Hindlimb muscle (tissue), 1 donor: ENCODE measurements around the gene SGSM1. TPM values are rescaled to one million over a fixed set of nuclear protein-coding genes. Genes with fewer than 3 reads are reported as not detected.

Source experiments
- polyA plus RNA-seq: library from polyadenylated mRNA; unstranded; fragments of 120-200 nt; gene quantifications from one replicate; pipeline ENCODE4 v1.2.1, GENCODE V29; 2013; ENCODE audit not compliant: insufficient read length

Gene SGSM1
- polyA plus RNA-seq, 1 donor = 0.19 TPM

Other genes starting within 250 kb of the SGSM1 start
- gene LRRC75B, start 213.1 kb upstream of the SGSM1 start, polyA plus RNA-seq = 9.2 TPM
- gene GGT1, start 203.0 kb upstream of the SGSM1 start, polyA plus RNA-seq = 3.9 TPM
- gene PIWIL3, start 31.5 kb upstream of the SGSM1 start, polyA plus RNA-seq = 0.06 TPM
- gene LHFPL7, start 140.5 kb downstream of the SGSM1 start, polyA plus RNA-seq = not detected
- gene KIAA1671, start 146.5 kb downstream of the SGSM1 start, polyA plus RNA-seq = 43.3 TPM